Measurements from ENCODE around the gene EGFL7. TPM values are rescaled to one million over a fixed set of nuclear protein-coding genes. Genes with fewer than 3 reads are reported as not detected.

The EGFL7 gene
- total RNA-seq, 1 donor from 2014 or later = 35.0 TPM

GRCh38 chr9:136713550-136713949 lies 50.8 kb downstream of the EGFL7 start:
- DNase-seq (ENCODE audit: low read depth) = no peak
- H3K4me3 ChIP-seq (ENCODE audit: low read depth, low read length) = no peak overlapping the region

GRCh38 chr9:136714096-136714892 lies 51.6 kb downstream of the EGFL7 start:
- TF ChIP-seq, protein P1, sequence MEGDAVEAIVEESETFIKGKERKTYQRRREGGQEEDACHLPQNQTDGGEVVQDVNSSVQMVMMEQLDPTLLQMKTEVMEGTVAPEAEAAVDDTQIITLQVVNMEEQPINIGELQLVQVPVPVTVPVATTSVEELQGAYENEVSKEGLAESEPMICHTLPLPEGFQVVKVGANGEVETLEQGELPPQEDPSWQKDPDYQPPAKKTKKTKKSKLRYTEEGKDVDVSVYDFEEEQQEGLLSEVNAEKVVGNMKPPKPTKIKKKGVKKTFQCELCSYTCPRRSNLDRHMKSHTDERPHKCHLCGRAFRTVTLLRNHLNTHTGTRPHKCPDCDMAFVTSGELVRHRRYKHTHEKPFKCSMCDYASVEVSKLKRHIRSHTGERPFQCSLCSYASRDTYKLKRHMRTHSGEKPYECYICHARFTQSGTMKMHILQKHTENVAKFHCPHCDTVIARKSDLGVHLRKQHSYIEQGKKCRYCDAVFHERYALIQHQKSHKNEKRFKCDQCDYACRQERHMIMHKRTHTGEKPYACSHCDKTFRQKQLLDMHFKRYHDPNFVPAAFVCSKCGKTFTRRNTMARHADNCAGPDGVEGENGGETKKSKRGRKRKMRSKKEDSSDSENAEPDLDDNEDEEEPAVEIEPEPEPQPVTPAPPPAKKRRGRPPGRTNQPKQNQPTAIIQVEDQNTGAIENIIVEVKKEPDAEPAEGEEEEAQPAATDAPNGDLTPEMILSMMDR (conservative IDR thresholded peaks at IDR 0.05; ENCODE audit: low read depth, low read length) = no peak
- no peak overlapping the region for H3K4me3 ChIP-seq (ENCODE audit: low read depth, low read length)
- no peak for DNase-seq (ENCODE audit: low read depth)

More at GRCh38 chr9:136713550-136713949, 50.8 kb downstream of the EGFL7 start:
- TF ChIP-seq, protein P1 (conservative IDR thresholded peaks at IDR 0.05; ENCODE audit: low read depth, low read length) = no peak

GRCh38 chr9:136714893-136715274 lies 52.2 kb downstream of the EGFL7 start:
- H3K4me3 ChIP-seq (ENCODE audit: low read depth, low read length) = no peak overlapping the region
- TF ChIP-seq, protein P1 (conservative IDR thresholded peaks at IDR 0.05; ENCODE audit: low read depth, low read length) = no peak
- no peak for DNase-seq (ENCODE audit: low read depth)

GRCh38 chr9:136717399-136717798 lies 54.7 kb downstream of the EGFL7 start:
- no peak overlapping the region for H3K4me3 ChIP-seq (ENCODE audit: low read depth, low read length)
- TF ChIP-seq, protein P1 (conservative IDR thresholded peaks at IDR 0.05; ENCODE audit: low read depth, low read length) = no peak
- DNase-seq (ENCODE audit: low read depth) = no peak

DNA sequence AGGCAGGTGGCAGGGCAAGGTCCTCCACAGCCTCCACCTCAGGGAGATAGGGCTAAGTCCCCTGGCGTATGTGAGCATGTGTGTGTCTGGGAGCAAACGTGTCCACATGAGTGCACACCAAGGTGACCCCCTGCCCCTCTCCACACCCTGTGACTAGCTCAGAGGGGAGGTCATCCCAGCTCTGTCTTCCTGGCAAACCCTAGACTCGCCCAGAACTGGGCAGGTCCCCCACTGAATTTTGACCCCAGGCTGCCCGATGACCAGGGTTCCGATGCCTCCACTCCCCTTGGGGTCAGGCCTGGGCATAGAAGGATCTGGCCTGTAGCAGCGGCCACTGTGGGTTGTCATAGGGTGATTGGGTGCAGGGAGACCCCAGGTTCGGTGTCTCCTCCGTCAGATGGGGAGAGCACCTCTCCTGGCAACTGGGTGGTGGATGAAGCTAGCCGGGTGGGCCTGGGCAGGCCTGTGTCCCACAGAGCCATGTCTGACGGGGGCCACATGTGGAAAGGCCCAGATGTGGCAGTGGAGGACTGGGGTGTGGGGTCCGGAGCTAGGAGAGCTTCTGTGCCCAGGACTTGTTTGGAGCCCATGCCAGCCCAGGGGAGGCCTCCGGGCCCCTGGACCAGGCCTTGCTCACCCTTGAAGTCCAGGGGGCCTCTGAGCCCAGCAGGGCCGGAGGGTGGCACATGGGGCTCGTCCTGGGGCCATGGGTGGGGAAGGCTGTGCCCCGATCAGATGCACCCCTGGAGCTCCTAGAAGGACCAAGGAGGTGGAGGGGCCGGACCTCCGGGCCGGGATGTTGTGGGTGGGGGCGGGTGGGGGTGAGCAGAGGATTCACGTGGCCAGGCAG lies 55.9 kb downstream of the EGFL7 start:
- DNase-seq (ENCODE audit: low read depth) = no peak
- H3K4me3 ChIP-seq (ENCODE audit: low read depth, low read length) = no peak overlapping the region
- TF ChIP-seq, protein P1 (conservative IDR thresholded peaks at IDR 0.05; ENCODE audit: low read depth, low read length) = no peak

DNA sequence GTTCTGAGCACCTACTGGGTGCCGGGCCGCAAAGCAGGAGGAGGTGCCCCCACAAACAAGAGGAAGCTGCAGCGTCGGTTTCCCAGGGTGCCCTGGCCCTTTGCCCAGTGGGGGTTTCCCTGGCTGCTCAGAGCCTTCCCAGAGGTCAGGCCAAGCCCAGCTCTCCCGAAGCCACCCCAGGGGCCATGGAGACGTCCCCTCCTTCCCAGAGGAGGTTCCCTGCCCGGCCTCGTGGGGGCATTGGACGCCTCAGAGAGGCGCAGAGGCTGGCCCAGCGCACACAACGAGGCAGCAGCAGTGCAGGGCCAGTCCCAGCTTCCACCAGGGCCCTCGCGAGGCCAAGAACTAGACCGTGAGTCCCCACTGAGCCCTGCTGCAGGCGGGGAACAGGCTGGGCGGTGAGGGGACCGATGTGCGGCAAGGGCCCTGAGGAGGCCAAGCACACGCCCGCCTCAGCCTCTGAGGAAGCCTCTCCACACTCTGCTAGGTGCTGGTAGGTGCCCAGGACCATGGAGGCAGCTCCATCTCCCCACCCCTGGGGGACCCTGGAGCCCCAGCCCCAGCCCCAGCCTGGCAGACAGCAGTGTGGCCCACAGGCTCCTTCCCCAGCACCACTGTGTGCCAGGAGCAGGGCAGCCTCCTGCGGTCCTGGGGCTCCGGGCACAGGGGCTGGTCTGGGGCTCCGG lies 56.6 kb downstream of the EGFL7 start:
- TF ChIP-seq, protein P1 (conservative IDR thresholded peaks at IDR 0.05; ENCODE audit: low read depth, low read length) = no peak
- H3K4me3 ChIP-seq (ENCODE audit: low read depth, low read length) = no peak overlapping the region
- no peak for DNase-seq (ENCODE audit: low read depth)
